ENCODE results near the gene PSMD7.

The PSMD7 gene

DNA sequence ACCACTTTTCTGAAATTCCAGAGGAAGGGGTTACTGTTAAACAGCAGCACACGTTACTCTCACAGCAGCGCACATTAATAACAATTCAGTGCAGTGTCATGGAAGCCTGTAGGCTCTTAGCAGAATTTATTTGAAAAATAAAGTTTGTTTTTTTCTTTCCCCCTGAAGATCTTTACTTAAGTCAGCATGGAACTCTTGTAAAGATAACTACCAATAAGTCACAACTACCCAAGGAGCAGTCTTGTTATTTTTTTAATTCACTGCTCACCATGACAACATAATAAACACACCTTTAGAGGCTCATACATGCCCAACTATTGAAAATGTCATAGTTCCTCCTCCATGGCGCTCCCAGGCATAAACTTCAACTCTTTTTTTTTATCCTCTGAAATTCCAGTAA, 31.8 kb upstream of the PSMD7 start:
- Histone ChIP-seq H3K36me3 (ENCODE audit: insufficient read depth, insufficient read length, low read length) (no peaks in the 10 kb centered on the region), H3K4me3 (ENCODE audit: insufficient read length, low read depth) (no peak overlapping the region), H3K4me1 (ENCODE audit: insufficient read depth, insufficient read length) (no peaks in the 10 kb centered on the region), H3K9ac (ENCODE audit: insufficient read length, low read depth) (no peak overlapping the region), H3K27me3 (ENCODE audit: insufficient read depth, insufficient read length) (no peaks in the 10 kb centered on the region), H3K9me3 (ENCODE audit: insufficient read depth, low read length) (no peaks in the 10 kb centered on the region)
- no peak for DNase-seq (ENCODE audit: low read depth, low spot score)
- TF ChIP-seq ZNF274 (IDR thresholded peaks at IDR 0.05; ENCODE audit: low read depth, low read length) (no peak), SUZ12 (IDR thresholded peaks at IDR 0.05; ENCODE audit: extremely low read depth, insufficient read depth, insufficient read length) (no peak), YY1 (IDR thresholded peaks at IDR 0.05; ENCODE audit: insufficient read depth, insufficient read length) (no peak)

DNA sequence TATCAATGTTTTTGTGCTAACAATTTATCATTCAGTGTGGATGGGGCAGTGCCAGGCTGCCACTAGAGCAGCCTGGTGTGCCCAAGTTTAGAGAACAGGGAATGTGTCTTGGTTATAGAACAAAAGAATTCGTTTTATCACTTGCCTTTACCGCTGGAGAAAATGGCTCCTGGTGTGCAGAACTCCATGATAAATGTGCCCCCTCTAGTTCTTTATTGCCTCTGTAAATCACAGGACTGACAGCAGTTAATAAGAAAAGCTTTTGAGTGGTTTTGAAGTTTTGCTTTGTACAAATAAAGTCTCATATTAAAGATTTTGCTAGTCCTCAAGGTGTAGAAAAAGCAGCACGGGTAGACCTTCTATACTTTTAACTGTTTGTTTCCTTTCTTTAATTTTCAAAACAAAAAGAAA, 28.2 kb upstream of the PSMD7 start:
- Histone ChIP-seq H3K4me3 (ENCODE audit: insufficient read length, low read depth) (no peak overlapping the region), H3K36me3 (ENCODE audit: insufficient read depth, insufficient read length, low read length) (no peaks in the 10 kb centered on the region), H3K9me3 (ENCODE audit: insufficient read depth, low read length) (no peaks in the 10 kb centered on the region), H3K27me3 (ENCODE audit: insufficient read depth, insufficient read length) (no peaks in the 10 kb centered on the region), H3K9ac (ENCODE audit: insufficient read length, low read depth) (no peak overlapping the region), H3K4me1 (ENCODE audit: insufficient read depth, insufficient read length) (no peaks in the 10 kb centered on the region)
- no peak for DNase-seq (ENCODE audit: low read depth, low spot score)
- TF ChIP-seq SUZ12 (IDR thresholded peaks at IDR 0.05; ENCODE audit: extremely low read depth, insufficient read depth, insufficient read length) (no peak), ZNF274 (IDR thresholded peaks at IDR 0.05; ENCODE audit: low read depth, low read length) (no peak), YY1 (IDR thresholded peaks at IDR 0.05; ENCODE audit: insufficient read depth, insufficient read length) (no peak)

DNA sequence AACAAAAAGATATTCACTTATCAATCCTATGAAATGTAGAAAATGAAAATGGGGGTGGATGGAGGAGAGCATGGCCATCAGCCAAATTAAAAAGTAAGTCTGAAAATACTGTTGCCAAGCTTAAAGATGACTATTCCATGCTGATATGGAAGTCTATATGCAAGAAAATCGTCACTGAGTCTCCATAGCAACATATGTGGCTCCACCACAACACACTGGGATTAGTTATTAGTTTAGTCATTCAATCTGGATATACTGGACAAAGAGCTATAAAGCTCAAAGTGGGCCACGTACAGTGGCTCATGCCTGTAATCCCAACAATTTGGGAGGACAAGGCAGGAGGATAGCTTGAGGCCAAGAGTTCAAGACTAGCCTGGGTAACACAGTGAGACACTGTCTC, 24.7 kb upstream of the PSMD7 start:
- H3K27me3 ChIP-seq (ENCODE audit: insufficient read depth, insufficient read length) = no peaks in the 10 kb centered on the region

DNA sequence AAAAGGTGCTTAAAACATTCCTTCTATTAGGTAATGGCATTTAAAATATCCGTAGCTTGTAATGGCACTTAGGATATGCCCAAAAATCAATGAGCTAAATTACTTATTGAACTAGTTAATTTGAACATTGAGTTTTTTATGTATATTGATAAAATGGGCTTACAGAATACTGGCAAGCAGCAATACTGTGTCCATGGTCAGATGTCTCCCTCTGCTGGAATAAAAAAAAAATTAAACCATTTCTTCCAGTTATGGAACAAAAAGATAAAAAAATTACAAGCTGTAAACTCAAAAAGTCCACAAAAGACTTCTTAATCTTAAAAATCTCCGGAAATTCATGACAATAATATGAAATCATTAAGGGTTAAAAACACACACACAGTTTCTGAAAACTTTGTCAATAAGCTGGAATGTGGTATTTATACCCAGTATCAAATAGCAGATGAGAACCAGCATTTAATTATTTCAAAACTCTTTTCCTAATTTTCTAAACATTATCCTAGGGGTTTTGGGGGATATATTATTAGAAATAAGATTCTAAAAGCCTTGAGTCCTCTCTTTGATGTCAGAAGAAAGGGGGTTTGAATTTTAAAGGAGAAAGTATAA, 21.5 kb upstream of the PSMD7 start:
- no peaks in the 10 kb centered on the region for H3K27me3 ChIP-seq (ENCODE audit: insufficient read depth, insufficient read length)
- H3K36me3 ChIP-seq (ENCODE audit: insufficient read depth, insufficient read length, low read length) = no peaks in the 10 kb centered on the region
- peaks cover 8% of the 10 kb centered on the region; the same call in 1 of the 2 replicates for H3K9me3 ChIP-seq (ENCODE audit: insufficient read depth, low read length)
- no peak overlapping the region for H3K4me3 ChIP-seq (ENCODE audit: insufficient read length, low read depth)
- TF ChIP-seq SUZ12 (IDR thresholded peaks at IDR 0.05; ENCODE audit: extremely low read depth, insufficient read depth, insufficient read length) = no peak
- TF ChIP-seq YY1 (IDR thresholded peaks at IDR 0.05; ENCODE audit: insufficient read depth, insufficient read length) = no peak
- TF ChIP-seq ZNF274 (IDR thresholded peaks at IDR 0.05; ENCODE audit: low read depth, low read length) = no peak
- no peaks in the 10 kb centered on the region for H3K4me1 ChIP-seq (ENCODE audit: insufficient read depth, insufficient read length)
- no peak for DNase-seq (ENCODE audit: low read depth, low spot score)
- H3K9ac ChIP-seq (ENCODE audit: insufficient read length, low read depth) = no peak overlapping the region

More for the DNA sequence above, 24.7 kb upstream of the PSMD7 start:
- DNase-seq (ENCODE audit: low read depth, low spot score) = no peak
- no peaks in the 10 kb centered on the region for H3K4me1 ChIP-seq (ENCODE audit: insufficient read depth, insufficient read length)
- no peak for TF ChIP-seq ZNF274 (IDR thresholded peaks at IDR 0.05; ENCODE audit: low read depth, low read length)
- no peak for TF ChIP-seq SUZ12 (IDR thresholded peaks at IDR 0.05; ENCODE audit: extremely low read depth, insufficient read depth, insufficient read length)
- no peak for TF ChIP-seq YY1 (IDR thresholded peaks at IDR 0.05; ENCODE audit: insufficient read depth, insufficient read length)
- H3K9ac ChIP-seq (ENCODE audit: insufficient read length, low read depth) = no peak overlapping the region
- no peak overlapping the region for H3K4me3 ChIP-seq (ENCODE audit: insufficient read length, low read depth)
- H3K9me3 ChIP-seq (ENCODE audit: insufficient read depth, low read length) = no peaks in the 10 kb centered on the region
- no peaks in the 10 kb centered on the region for H3K36me3 ChIP-seq (ENCODE audit: insufficient read depth, insufficient read length, low read length)

DNA sequence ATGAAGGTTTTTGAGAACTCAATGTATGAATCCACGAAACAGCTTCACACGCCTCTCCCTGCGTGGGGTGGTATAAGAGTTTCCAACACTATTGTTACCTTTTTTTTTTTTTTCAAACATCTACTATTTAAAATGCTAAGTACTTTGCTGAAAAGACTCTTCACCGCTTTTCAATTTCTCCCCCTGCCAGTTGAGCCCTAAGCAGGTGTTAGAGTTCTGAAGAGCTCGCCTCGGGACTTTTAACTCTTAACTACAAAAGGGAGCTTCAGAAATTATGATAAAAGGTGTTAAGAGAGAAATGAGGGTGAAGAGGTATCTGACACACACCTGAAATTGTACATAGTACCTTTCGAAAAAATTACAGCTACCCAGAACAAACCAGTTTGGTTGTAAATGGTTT, 20.9 kb upstream of the PSMD7 start:
- Histone ChIP-seq H3K27me3 (ENCODE audit: insufficient read depth, insufficient read length) (no peaks in the 10 kb centered on the region), H3K36me3 (ENCODE audit: insufficient read depth, insufficient read length, low read length) (no peaks in the 10 kb centered on the region), H3K4me1 (ENCODE audit: insufficient read depth, insufficient read length) (no peaks in the 10 kb centered on the region), H3K4me3 (ENCODE audit: insufficient read length, low read depth) (no peak overlapping the region), H3K9me3 (ENCODE audit: insufficient read depth, low read length) (peaks cover 8% of the 10 kb centered on the region; the same call in 1 of the 2 replicates), H3K9ac (ENCODE audit: insufficient read length, low read depth) (no peak overlapping the region)
- no peak for TF ChIP-seq YY1 (IDR thresholded peaks at IDR 0.05; ENCODE audit: insufficient read depth, insufficient read length)
- no peak for TF ChIP-seq SUZ12 (IDR thresholded peaks at IDR 0.05; ENCODE audit: extremely low read depth, insufficient read depth, insufficient read length)
- no peak for TF ChIP-seq ZNF274 (IDR thresholded peaks at IDR 0.05; ENCODE audit: low read depth, low read length)
- no peak for DNase-seq (ENCODE audit: low read depth, low spot score)

DNA sequence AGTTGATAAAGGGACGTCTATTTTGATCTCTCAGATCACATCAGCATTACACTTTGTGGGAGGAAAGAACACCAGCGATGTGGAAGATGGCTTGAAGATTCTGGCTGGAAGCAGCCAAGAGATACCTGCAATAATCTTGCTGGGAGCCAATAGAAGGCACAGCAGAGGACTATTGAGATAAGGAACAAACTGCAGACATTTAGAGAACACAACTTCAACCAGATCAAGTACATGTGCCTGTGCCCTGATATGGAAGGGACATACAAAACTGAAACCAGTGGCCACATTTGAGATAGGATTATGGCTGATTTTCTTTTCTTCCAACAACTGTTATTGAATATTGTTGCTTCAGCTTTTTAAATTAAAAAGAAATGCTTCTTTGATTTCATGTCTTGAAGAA, 18.6 kb upstream of the PSMD7 start:
- DNase-seq (ENCODE audit: low read depth, low spot score) = no peak
- Histone ChIP-seq H3K36me3 (ENCODE audit: insufficient read depth, insufficient read length, low read length) (no peaks in the 10 kb centered on the region), H3K9ac (ENCODE audit: insufficient read length, low read depth) (no peak overlapping the region), H3K4me1 (ENCODE audit: insufficient read depth, insufficient read length) (no peaks in the 10 kb centered on the region), H3K27me3 (ENCODE audit: insufficient read depth, insufficient read length) (no peaks in the 10 kb centered on the region), H3K9me3 (ENCODE audit: insufficient read depth, low read length) (peaks cover 8% of the 10 kb centered on the region; the same call in 1 of the 2 replicates), H3K4me3 (ENCODE audit: insufficient read length, low read depth) (no peak overlapping the region)
- TF ChIP-seq YY1 (IDR thresholded peaks at IDR 0.05; ENCODE audit: insufficient read depth, insufficient read length) (no peak), SUZ12 (IDR thresholded peaks at IDR 0.05; ENCODE audit: extremely low read depth, insufficient read depth, insufficient read length) (no peak), ZNF274 (IDR thresholded peaks at IDR 0.05; ENCODE audit: low read depth, low read length) (no peak)

DNA sequence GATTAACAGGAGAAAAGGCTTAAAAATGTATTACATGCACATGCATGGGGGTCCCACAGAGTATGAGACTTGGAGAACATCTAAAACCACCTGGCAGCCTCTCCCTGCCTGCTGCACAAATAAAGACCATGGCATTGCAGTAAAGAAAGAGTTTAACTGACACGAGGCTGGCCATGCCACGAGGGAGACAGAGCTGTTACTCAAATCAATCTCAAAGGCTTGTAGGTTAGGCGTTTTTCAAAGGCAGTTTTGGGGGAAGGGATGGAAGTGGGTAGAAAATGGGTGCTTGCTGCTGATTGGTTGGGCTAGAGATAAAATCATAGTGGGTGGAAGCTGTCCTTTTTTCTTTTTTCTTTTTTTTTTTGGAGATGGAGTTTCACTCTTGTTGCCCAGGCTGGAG, 17.3 kb upstream of the PSMD7 start:
- Histone ChIP-seq H3K4me3 (ENCODE audit: insufficient read length, low read depth) (no peak overlapping the region), H3K9ac (ENCODE audit: insufficient read length, low read depth) (no peak overlapping the region), H3K36me3 (ENCODE audit: insufficient read depth, insufficient read length, low read length) (no peaks in the 10 kb centered on the region), H3K9me3 (ENCODE audit: insufficient read depth, low read length) (peaks cover 8% of the 10 kb centered on the region; the same call in 1 of the 2 replicates), H3K4me1 (ENCODE audit: insufficient read depth, insufficient read length) (no peaks in the 10 kb centered on the region), H3K27me3 (ENCODE audit: insufficient read depth, insufficient read length) (no peaks in the 10 kb centered on the region)
- TF ChIP-seq YY1 (IDR thresholded peaks at IDR 0.05; ENCODE audit: insufficient read depth, insufficient read length) (no peak), ZNF274 (IDR thresholded peaks at IDR 0.05; ENCODE audit: low read depth, low read length) (no peak), SUZ12 (IDR thresholded peaks at IDR 0.05; ENCODE audit: extremely low read depth, insufficient read depth, insufficient read length) (no peak)
- DNase-seq (ENCODE audit: low read depth, low spot score) = no peak
